Type B pancreatic cell (in vitro differentiated cells): ENCODE results near the gene IRGC. TPM values are rescaled to one million over a fixed set of nuclear protein-coding genes. Genes with fewer than 3 reads are reported as not detected.

ENCODE experiments used
- DNase-seq: peaks from one replicate; pipeline ENCODE4 v3.0.0; 2021; ENCODE audit warnings: mixed read lengths; ENCODE audit not compliant: unreplicated experiment; ENCODE audit errors: extremely low spot score
- H3K27ac Mint-ChIP-seq: 2 replicates; pipeline ENCODE4 v1.8.0; 2021; ENCODE audit warnings: mild to moderate bottlenecking, mixed read lengths
- H3K27me3 Mint-ChIP-seq: 2 replicates; pipeline ENCODE4 v1.8.0; 2021; ENCODE audit warnings: mixed read lengths
- H3K36me3 Mint-ChIP-seq: 2 replicates; pipeline ENCODE4 v1.8.0; 2021; ENCODE audit warnings: mixed read lengths
- H3K4me1 Mint-ChIP-seq: one replicate; pipeline ENCODE4 v1.8.0; 2021; ENCODE audit warnings: mixed read lengths; ENCODE audit not compliant: unreplicated experiment
- H3K4me3 Mint-ChIP-seq: 2 replicates; pipeline ENCODE4 v1.8.0; 2021; ENCODE audit warnings: mild to moderate bottlenecking, mixed read lengths
- H3K9me3 Mint-ChIP-seq: 2 replicates; pipeline ENCODE4 v1.8.0; 2021; ENCODE audit warnings: mixed read lengths
- CTCF ChIP-seq: fragments of 200-600 bp; sonication (generic); conservative IDR thresholded peaks from 2 replicates; pipeline ENCODE4 v1.5.0; 2021; ENCODE audit warnings: antibody characterized with exemption, mild to moderate bottlenecking
- long read RNA-seq: library from polyadenylated mRNA; unstranded; transcript quantifications from one replicate; pipeline ENCODE4 v2.0.0, GENCODE V29; 2020
- total RNA-seq: library from RNA; stranded (reverse); gene quantifications from 2 replicates; pipeline ENCODE4 v1.2.1, GENCODE V29; 2021; ENCODE audit warnings: low replicate concordance

Gene IRGC
- total RNA-seq: not detected in 2 replicates
- long read RNA-seq: 0 reads

GRCh38 chr19:43715776-43716175 lies at the start of gene IRGC:
Gene IRGC (plus strand): TSS chr19:43716076. CDS start chr19:43718559, 2,483 bp downstream.
- H3K4me3 Mint-ChIP-seq: no peak within 1 kb of the TSS
- H3K4me1 Mint-ChIP-seq: no peaks in the 10 kb centered on the region
- no peaks in the 10 kb centered on the region for H3K36me3 Mint-ChIP-seq
- peaks cover 3% of the 10 kb centered on the region for H3K27me3 Mint-ChIP-seq
- no peak for TF ChIP-seq CTCF
- H3K27ac Mint-ChIP-seq: peak within 1 kb of the TSS; percentile 16
- no peak for DNase-seq
- H3K9me3 Mint-ChIP-seq: no peaks in the 10 kb centered on the region

DNA sequence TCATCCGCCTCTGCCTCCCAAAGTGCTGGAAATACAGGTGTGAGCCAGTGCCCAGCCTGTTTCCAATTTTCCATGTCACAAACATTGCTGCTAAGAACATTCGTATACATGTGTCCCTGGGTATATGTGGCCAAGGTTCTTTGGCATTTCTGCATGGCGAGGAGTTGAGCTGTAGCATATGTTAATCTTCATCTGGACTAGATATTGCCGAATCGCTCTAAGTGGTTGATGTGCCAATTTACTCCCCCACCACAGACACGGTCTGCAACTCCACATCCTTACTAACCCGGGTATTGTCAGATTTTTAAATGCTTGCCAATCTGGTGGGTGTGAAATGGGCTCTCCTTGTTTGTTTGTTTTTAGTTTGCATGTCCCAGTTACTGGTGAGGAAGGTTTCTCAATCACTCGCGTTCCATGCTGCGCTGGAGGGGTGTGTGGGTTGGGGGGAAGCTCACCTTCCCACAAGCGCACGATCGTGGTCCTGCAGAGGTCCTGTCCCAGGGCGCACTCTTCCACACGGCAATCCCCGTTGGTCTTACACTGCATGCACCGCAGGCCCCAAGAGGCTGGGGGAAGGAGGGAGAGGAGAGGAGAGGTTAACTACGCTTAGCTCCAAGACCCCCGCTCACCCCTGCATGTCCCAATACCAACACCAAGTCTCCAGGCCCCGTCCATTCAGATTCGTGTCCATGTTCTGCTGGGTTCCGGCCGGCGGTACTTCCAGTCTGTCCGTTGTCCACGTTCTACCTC lies 48.6 kb upstream of the IRGC start:
- H3K27ac Mint-ChIP-seq: peak overlapping the region; percentile 96
- DNase-seq: no peak
- H3K4me3 Mint-ChIP-seq: peak overlapping the region; percentile 94

DNA sequence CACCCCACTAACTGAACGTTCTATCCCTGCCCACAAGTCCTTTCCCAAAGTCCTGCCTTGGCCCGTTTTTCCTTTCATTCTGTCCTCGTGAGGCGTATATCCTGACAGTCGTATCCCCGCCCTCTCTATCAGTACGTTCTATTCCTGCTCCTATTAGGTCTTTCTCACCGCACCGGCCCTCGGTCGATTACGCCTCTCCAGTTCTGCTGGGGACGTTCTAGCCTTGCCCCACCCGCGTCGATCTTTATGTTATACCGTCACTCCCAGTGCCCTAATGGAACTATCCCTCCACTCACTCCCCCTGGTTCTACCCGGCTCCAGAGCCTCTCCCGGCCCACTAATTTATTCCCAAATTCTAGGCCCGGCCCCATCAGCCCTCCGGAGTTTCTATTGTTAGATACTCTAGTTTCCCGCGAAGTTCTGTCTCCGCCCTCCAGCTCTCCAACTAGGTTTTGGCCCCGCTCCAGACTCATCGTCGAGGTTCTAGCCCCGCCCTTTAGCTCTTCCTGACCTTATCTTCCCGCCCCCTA lies 47.9 kb upstream of the IRGC start:
- Mint-ChIP-seq H3K4me3 (peak overlapping the region; percentile 94), H3K36me3 (peaks cover 27% of the 10 kb centered on the region), H3K9me3 (no peaks in the 10 kb centered on the region), H3K27ac (peak overlapping the region; percentile 96), H3K27me3 (peaks cover 35% of the 10 kb centered on the region), H3K4me1 (peaks cover 32% of the 10 kb centered on the region)
- TF ChIP-seq CTCF: no peak
- DNase-seq: no peak

More for the DNA sequence above, 48.6 kb upstream of the IRGC start:
- peaks cover 34% of the 10 kb centered on the region for H3K36me3 Mint-ChIP-seq
- H3K9me3 Mint-ChIP-seq: no peaks in the 10 kb centered on the region
- H3K4me1 Mint-ChIP-seq: peaks cover 31% of the 10 kb centered on the region
- H3K27me3 Mint-ChIP-seq: peaks cover 34% of the 10 kb centered on the region
- TF ChIP-seq CTCF: no peak

DNA sequence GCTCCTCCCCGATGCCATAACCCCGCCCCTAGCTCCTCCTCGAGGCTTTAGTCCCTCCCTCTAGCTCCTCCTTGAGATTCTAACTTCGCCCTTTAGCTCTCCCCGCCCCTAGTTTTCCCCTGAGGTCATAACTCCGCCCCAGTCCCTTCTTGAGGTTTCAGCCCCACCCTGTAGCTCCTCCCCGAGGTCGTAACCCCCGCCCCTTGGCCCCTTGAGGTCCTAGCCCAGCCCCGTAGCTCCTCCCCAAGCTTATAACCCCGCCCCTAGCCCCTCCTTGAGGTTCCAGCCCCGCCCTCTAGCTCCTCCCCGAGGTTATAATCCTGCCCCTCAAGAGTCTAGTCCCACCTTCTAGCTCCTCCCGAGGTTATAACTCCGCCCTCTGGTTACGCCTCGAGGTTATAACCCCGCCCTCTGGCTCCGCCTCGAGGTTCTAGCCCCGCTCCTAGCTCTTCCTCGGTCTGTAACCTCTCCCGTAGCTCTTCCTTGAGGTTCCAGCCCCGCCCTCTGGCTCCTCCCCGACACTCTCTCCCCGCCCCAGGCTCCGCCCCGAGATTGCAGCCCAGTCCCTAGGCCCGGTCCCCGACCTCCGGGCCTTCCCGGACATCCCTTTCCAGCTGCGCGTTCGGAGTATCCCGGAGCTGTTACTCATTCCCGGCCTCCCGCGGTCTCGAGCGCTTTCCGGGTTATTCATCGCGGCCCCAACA lies 47.3 kb upstream of the IRGC start:
- peak overlapping the region; percentile 94 for H3K4me3 Mint-ChIP-seq

More for the DNA sequence above, 47.3 kb upstream of the IRGC start:
- Mint-ChIP-seq H3K4me1 (peaks cover 32% of the 10 kb centered on the region), H3K27ac (peak overlapping the region; percentile 96), H3K9me3 (no peaks in the 10 kb centered on the region), H3K27me3 (peaks cover 35% of the 10 kb centered on the region), H3K36me3 (peaks cover 27% of the 10 kb centered on the region)
- no peak for TF ChIP-seq CTCF
- peak; percentile 98 for DNase-seq
